HG03039 (cell line): ENCODE measurements around the gene MRGPRX3.
"Not testable (repeated sequence)": the region's sequence is repeated elsewhere in the genome, so short reads cannot be mapped to it uniquely, and the experiment has no call there.

Experiments
- ATAC-seq: cut with Tn5 transposase; IDR thresholded peaks from one replicate; pipeline ENCODE4 v1.9.1; 2021; ENCODE audit warnings: mild to moderate bottlenecking, moderate library complexity; ENCODE audit not compliant: unreplicated experiment

Gene MRGPRX3

GRCh38 chr11:18132341-18132740 is at the start of gene MRGPRX3:
Gene MRGPRX3 (plus strand): TSS chr11:18132571. CDS start chr11:18137203, 4,632 bp downstream.
- ATAC-seq, result no peak

- ATAC-seq, result no peak
Observed at GRCh38 chr11:18088366-18088765, 44.0 kb upstream of the MRGPRX3 start.

GRCh38 chr11:18088966-18089365 is 43.4 kb upstream of the MRGPRX3 start:
- ATAC-seq, result no peak

GRCh38 chr11:18091731-18092130 is 40.6 kb upstream of the MRGPRX3 start:
- ATAC-seq, result no peak

GRCh38 chr11:18093959-18094358 is 38.4 kb upstream of the MRGPRX3 start:
- ATAC-seq, result no peak

GRCh38 chr11:18100926-18101656 is 31.3 kb upstream of the MRGPRX3 start:
- ATAC-seq, result no peak

- no peak for ATAC-seq
Observed at GRCh38 chr11:18105086-18105801, 27.1 kb upstream of the MRGPRX3 start.

- ATAC-seq, result peak; percentile 92
Observed at GRCh38 chr11:18105802-18106574, 26.4 kb upstream of the MRGPRX3 start, which contains the start of gene SAAL1. Gene SAAL1 (minus strand): TSS chr11:18106082. CDS start chr11:18106041, 41 bp downstream.

GRCh38 chr11:18106688-18107087 is 25.7 kb upstream of the MRGPRX3 start:
- ATAC-seq, result no peak

GRCh38 chr11:18108254-18108653 is 24.1 kb upstream of the MRGPRX3 start:
- no peak for ATAC-seq

- ATAC-seq, result no peak
Observed at GRCh38 chr11:18111005-18111404, 21.4 kb upstream of the MRGPRX3 start.

GRCh38 chr11:18115360-18116127 is 16.8 kb upstream of the MRGPRX3 start:
- ATAC-seq, result peak; percentile 76

GRCh38 chr11:18121331-18121828 is 11.0 kb upstream of the MRGPRX3 start:
- ATAC-seq, result not testable (repeated sequence)

GRCh38 chr11:18131115-18131514 is 1.3 kb upstream of the MRGPRX3 start:
- ATAC-seq, result not testable (repeated sequence)

GRCh38 chr11:18135308-18135707 is 2.9 kb downstream of the MRGPRX3 start:
- ATAC-seq, result no peak

GRCh38 chr11:18137186-18137800 is 4.9 kb downstream of the MRGPRX3 start:
- no peak for ATAC-seq

GRCh38 chr11:18140145-18140544 is 7.8 kb downstream of the MRGPRX3 start:
- ATAC-seq, result no peak

GRCh38 chr11:18144243-18144642 is 11.9 kb downstream of the MRGPRX3 start:
- no peak for ATAC-seq

- ATAC-seq, result no peak
Observed at GRCh38 chr11:18145025-18145424, 12.7 kb downstream of the MRGPRX3 start.

- no peak for ATAC-seq
Observed at GRCh38 chr11:18145837-18146236, 13.5 kb downstream of the MRGPRX3 start.
